GM18505 (cell line): ENCODE results near the gene PRMT9.

Source experiments
- ATAC-seq: cut with Tn5 transposase; IDR thresholded peaks from one replicate; pipeline ENCODE4 v1.9.1; 2021; ENCODE audit not compliant: unreplicated experiment
- POLR2A ChIP-seq: IDR thresholded peaks from 4 replicates; pipeline ENCODE4 v1.6.1; 2011; ENCODE audit warnings: borderline replicate concordance; ENCODE audit not compliant: insufficient read depth, insufficient read length; ENCODE audit errors: extremely low read depth

Gene PRMT9

DNA sequence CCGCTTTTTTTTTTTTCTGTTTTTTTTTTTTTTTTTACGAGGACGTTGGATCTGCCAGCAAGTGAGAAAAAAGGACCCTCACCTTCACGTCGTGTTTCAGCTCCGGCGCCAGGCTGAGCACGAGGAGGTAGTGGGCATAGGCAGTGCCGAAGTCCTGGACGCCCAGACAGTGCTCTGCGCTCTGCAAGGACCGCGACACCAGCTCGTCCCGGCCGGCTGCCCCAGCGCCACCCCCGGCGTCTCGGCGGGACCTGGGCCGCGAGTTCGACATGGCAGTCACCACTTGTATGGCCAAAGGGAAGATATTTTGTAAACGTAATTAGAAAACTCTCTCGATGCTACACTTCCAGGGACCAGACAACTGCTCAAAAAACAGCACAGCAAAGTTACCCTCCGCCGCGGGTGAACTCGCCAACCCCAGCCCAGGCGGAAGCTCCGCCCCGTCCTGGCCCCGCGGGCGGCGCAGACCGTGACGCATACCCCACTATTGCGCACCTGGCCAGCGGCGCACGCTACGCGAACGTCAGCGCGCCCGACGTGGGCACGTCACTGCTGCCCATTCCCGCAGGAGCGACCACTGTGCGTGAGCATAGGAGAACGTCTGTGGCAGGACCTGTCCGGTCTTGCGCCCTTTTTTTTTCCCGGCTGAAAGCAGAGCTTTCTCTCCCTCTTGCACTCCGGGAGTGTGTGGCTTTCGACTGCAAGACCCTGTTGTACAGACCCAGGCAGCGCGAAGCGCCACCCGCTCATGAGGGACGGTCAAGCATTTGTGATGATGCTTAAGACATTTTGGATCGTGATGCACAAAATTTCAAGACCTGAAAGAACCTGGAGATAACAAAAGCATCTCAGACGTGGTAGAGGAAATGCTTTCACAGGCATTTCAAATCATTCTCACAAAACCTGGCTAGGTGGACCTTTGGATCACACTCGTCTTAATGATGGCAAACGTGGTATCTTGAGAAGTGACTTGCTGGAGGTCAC, at the start of gene PRMT9:
PRMT9 (minus strand) TSS at position 447 of the 984 bp plus-strand sequence; CDS start at position 271, 176 bp downstream.
- ATAC-seq: peak; percentile 100
- TF ChIP-seq POLR2A: peak; percentile 99

- no peak for TF ChIP-seq POLR2A
- ATAC-seq: peak; percentile 30
These were observed 48.7 kb upstream of the PRMT9 start for GRCh38 chr4:147732518-147733235.

DNA sequence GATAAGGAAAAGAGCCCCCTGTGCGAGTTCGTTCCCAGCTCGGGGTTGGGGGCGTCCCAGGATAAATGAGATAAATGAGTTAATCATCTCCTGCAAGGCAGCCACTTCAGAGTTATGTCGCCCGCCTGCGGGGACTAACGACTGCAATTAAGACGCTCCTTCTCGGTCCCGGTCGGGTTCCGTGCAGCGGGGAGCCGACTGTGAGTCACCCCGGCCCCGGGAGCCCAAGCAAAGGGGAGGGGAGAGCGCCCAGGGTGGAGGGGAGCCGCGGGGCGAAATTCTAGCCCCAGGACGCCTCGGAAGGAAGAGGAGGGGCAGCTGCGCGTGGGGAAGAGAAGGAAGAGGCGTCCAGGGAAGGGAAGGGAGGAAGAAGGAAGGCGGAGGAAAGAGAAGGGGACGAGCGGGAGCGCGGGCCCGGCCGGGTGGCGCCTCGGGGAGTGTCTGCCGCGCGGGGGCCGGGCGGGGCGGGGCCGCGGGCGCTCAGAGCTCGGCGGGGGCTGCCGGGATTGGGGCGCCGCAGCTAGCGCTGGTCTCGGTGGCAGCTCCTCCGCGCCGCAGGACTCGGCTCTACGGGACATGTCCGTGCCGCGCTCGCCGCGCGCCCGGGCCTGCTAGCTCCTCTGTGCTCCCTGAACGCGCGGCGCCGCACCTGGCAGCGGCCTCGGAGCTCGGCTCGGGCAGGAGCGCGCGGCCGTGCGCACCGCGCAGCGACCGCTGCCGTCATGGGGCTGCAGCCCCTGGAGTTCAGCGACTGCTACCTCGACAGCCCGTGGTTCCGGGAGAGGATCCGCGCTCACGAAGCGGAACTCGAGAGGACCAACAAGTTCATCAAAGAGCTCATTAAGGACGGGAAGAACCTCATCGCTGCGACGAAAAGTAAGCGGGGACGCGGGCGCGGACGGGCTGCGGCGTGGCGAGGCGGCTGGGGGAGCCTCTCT, 47.9 kb upstream of the PRMT9 start, which contains the start of gene ARHGAP10:
ARHGAP10 (plus strand) TSS at position 509 of the 938 bp plus-strand sequence; CDS start at position 723, 214 bp downstream.
- peak; percentile 69 for TF ChIP-seq POLR2A
- peak; percentile 69 for ATAC-seq

DNA sequence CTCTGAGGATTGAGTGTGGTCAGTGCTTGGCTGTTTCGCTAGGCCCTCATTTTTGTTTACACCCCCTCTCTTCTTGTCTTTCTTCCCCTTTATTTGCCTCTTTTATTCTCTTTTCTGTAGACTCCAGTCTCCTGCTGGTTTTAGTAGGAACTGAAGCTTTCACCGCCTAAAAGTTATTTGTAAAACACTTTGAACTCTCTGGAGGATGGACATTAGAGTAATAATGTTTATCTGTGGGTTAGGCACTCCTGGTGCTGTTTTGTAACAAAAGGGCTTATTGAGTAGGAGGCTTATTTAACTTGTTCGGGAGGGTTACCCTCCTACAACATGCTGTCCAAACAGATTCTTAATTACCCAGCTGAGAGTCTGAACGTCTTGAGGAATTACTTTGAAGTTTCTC, 46.4 kb upstream of the PRMT9 start:
- no peak for ATAC-seq
- TF ChIP-seq POLR2A: no peak

GRCh38 chr4:147727476-147728028, 43.6 kb upstream of the PRMT9 start:
- TF ChIP-seq POLR2A: no peak
- ATAC-seq: no peak

- ATAC-seq: no peak
- no peak for TF ChIP-seq POLR2A
These were observed 41.7 kb upstream of the PRMT9 start for GRCh38 chr4:147725673-147726072.

DNA sequence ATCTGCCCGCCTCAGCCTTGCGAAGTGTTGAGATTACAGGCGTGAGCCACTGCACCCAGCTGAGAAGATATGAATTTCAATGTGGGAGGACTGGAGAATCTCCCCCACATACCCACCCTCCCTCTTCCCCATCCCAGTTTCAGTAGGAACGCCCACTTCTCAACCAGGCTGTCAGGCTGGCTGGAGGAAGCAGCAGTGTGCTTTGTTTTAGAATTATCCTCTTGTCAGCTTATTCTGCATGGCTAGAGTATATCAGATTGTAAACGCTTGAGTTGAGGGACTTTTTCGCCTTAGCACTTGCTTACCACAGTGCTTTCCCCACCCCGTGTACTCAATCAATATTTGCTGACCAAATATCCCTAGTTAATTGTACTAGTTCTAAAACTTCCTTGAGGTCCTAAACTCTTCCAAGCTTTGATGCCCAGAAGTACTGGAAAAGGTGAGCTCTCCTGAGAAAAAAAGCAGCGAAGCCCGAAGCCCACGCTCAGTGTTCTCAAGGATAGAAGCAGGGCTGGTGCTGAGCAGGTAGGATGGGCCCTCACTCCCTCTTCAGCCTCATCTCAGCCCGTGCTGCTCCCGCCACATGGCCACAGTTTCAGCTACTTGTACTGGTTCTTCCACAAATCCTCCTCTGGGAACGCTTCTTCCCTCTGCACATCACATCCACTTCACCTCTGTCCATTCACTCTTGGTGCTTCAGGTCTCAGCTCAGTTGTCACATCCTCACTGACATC, 40.7 kb upstream of the PRMT9 start:
- no peak for TF ChIP-seq POLR2A

GRCh38 chr4:147723326-147723725, 39.4 kb upstream of the PRMT9 start:
- no peak for ATAC-seq
- TF ChIP-seq POLR2A: no peak

More for the DNA sequence above, 40.7 kb upstream of the PRMT9 start:
- ATAC-seq: no peak

DNA sequence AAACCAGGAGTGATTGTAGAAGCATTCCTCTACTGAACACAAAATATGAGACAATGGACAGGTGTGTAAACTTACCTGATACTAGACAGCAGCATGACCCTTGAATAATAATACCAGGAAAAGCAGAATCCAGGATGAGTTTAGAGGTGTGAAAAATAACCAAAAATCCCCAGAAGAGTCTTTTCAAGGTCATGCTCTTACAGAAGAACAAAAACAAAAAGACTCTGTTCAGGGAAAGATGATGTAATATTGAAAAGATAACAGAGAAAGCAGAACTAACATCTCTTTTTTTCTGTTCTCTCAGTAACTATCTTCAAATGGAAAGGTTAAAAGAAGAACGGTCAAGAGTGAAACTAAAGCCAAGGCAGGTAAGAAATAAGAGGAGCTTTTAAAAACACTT, 33.9 kb upstream of the PRMT9 start:
- peak; percentile 82 for ATAC-seq
- TF ChIP-seq POLR2A: no peak

DNA sequence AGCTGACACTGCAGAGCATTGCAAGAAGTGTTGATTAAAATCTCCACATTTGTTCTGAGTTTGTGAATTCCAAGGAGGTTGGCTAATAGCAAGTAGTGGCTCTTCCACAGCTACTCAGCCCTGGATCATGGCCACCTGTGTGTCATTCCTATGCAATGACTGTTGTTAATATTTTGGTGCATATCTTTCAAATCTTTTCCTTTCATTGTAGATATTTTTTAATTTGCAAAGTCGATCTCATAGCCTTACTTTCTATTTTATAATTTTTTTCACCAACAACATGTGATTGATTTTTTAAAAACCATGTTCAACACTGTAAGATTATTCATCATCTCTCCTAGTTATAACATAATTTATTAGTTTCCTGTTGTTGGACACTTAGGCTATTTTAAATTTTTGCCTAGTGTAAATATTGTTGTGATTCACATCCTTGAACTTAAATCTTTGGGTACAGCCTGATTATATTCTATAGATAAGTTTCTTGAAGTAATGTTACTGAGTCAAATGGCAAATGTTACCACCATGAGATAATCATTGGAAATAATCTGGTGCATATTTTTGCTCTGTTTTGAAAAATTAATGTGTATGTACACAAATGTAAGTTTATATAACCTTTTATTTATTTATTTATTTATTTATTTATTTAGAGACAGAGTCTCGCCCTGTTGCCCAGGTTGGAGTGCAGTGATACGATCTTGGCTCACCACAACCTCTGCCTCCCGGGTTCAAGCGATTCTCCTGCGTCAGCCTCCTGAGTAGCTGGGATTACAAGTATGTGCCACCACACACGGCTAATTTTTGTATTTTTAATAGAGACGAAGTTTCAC, 30.8 kb upstream of the PRMT9 start:
- TF ChIP-seq POLR2A: no peak
- ATAC-seq: no peak

DNA sequence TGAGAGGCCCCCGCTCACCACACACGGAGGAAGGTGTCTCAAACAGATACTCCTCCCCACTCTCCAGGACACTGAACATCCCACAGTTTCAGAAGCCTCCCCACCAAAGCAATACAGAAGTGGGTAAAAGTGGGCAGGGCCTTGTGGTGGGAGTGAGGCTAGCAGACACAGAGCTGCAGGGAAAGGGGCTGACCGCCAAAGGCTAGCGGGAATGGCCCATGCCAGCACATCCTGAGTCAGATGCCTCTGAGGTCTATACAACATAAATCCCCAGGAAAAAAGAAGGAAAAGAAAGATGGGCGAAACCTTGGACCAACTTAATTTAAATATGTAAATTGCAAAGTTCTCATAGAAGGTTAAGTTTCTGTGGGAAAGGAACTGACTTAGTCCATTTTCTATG, 26.0 kb upstream of the PRMT9 start:
- no peak for TF ChIP-seq POLR2A
- ATAC-seq: no peak
